ENCODE measurements around the gene EML6.

Gene EML6

GRCh38 chr2:54708584-54709335, 14.7 kb upstream of the EML6 start:
- DNase-seq, result no peak

DNA sequence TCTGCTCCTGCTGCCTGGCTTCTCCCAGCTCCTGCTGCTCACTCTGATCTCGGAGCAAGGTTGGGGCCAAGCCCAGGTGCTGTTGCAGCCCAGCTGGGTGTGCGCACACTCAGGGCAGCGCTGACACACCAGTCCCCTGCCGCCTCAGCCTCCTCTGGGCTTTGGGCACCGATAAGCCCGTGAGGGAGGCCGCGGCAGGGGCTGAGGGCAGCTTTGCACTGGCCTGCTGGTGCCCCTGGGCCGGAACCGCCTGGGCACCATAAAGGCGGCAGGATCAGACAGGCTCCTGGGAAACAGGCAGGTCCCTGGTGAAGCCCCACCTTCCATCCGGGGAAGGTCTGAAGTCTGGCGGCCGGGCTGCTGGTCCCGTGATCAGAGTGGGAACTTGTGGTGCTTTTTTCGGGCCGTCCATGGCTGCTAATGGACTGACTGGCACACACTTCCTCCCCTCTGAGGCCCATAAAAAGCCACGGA, 14.1 kb upstream of the EML6 start:
- DNase-seq, result no peak

- DNase-seq, result no peak
Measured at GRCh38 chr2:54710216-54710615, 13.2 kb upstream of the EML6 start.

DNA sequence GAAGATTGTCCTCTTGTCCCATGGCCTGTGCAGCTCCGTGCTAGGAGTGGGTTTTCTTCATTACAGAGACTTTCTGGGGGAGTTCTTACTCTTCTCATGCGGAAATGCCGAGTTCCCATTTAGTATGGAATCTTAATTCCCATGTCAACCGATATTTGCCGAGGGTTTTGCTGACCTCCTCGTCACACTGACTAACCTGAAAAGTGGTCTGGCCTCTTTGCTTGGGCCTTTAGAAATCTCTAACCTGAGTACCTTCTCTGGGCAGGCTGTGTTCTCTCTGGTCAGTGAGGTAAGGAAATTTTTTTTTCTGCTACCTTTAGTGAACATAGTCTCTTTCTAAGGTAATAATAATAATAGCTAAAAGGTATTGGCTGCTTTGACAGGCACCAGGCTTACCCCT, 10.9 kb upstream of the EML6 start:
- DNase-seq, result no peak

DNA sequence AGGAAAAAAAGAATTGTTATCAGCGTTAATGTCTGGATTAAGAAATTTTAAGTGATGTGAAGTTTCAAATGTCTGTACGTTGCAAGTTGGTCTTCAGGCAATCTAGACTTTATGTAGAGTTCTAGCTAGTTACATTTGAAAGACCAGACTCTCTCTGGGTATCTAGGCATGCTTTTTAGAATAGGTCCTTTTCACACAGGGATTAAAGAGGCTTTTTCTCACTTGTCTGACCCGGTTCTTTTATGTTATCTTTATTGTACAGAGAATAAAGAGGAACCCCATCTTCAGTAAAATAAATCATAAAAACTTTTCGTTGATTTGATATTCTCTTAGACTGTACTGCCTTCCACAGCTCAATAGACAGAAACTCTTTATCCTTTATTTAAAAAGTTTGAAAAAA, 8.5 kb upstream of the EML6 start:
- no peak for DNase-seq

DNA sequence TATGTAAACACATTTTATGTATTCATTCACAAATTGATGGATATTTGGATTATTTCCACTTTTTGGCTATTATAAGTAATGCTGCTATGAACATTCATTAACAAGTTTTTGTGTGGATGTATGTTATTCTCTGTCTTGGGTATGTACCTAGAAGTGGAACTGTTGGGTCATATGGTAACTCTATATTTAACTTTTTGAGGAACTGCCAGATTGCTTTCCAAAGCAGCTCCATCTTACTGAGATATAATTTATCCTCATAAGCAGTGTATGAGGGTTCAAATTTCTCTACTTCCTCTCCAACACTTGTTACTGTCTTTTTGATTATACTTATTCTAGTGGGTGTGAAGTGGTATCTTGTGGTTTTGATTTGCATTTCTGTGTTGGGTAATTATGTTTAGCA, 7.1 kb upstream of the EML6 start:
- no peak for DNase-seq

- DNase-seq, result no peak
Measured at GRCh38 chr2:54720563-54720962, 2.9 kb upstream of the EML6 start.

DNA sequence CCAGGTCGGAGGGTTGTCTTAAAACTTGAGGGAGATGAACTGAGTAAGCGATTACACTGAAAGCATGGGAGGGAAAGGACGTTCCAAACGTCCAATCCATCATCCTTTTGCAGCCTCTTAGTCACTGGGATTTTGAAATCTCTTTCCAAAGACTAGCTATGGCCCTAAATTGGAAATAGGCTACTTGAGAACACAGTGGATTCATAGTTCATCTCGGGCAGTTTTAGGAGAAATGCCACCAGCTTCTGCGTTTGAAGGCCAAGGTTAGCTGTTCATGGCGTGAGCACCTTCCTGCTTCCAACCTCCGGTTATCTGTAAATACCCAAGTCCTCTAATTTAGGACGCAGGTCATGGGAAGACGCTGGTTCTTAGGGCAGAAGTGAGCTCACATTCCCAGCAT, 821 bp upstream of the EML6 start:
- DNase-seq, result no peak

GRCh38 chr2:54723996-54724559, 616 bp downstream of the EML6 start:
- DNase-seq, result no peak

DNA sequence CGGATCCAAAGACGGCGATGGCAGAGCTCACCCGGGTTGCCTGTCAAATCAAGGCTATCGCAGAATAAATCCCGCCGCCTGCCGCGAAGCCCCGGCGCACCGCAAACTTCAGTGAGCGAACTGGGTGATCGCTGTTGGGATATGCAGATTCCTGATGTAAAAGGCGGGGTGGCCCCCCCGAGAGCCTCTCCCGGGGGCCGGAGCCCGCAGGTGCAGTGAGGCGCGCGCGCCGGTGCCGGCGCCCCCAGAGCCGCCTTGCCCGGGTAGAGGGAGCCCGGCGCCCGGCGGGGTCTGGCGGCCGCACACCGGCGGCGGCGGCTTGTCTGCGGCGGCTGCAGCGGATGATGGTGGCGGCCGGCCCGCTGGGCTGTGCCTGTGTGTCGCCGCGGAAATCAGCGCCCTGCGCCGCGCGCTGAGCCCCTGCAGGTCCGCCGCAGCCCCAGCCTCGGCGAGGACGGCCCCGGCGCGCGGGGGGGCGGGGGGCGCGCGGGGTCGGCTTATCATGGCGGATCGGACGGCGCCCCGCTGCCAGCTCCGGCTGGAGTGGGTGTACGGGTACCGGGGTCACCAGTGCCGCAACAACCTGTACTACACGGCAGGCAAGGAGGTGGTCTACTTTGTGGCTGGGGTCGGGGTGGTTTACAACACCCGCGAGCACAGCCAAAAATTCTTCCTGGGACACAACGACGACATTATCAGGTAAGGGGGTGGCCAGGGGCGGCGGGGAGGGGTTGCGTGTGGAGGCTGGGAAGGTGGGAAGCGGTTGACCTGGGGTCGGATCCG, 1.3 kb downstream of the EML6 start:
- DNase-seq, result no peak

- no peak for DNase-seq
Measured at GRCh38 chr2:54725343-54726099, 2.1 kb downstream of the EML6 start.

- DNase-seq, result no peak
Measured at GRCh38 chr2:54726431-54726830, 3.0 kb downstream of the EML6 start.

- no peak for DNase-seq
Measured at GRCh38 chr2:54726940-54727339, 3.5 kb downstream of the EML6 start.

GRCh38 chr2:54728669-54729120, 5.2 kb downstream of the EML6 start:
- peak; percentile 75 for DNase-seq

DNA sequence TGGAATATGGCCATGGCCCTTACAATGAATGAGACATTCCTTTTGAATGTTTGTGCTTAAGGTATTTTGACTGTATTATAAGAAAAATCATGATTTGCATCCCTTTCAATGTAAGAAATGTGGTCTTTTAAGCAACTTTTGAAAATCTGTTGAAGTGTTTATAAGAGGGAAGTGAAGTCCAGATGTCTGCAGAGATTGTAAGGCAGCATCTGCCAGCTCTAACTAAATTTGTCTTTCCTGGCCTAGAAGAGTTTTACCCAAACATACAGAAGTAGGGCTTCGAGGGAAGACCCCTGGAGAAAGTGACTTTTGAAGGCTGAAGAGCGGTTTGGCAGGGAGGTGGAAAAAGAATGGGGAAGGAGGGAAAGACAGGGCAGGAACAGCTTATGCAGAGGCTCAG, 12.2 kb downstream of the EML6 start:
- DNase-seq, result no peak

- DNase-seq, result no peak
Measured at GRCh38 chr2:54738281-54738680, 14.8 kb downstream of the EML6 start.

GRCh38 chr2:54740333-54740732, 16.9 kb downstream of the EML6 start:
- no peak for DNase-seq

- no peak for DNase-seq
Measured at GRCh38 chr2:54741250-54741649, 17.8 kb downstream of the EML6 start.

- no peak for DNase-seq
Measured at GRCh38 chr2:54750040-54750439, 26.6 kb downstream of the EML6 start.

GRCh38 chr2:54752439-54752838, 29.0 kb downstream of the EML6 start:
- DNase-seq, result no peak

GRCh38 chr2:54755641-54756326, 32.3 kb downstream of the EML6 start:
- DNase-seq, result no peak

GRCh38 chr2:54757500-54757899, 34.0 kb downstream of the EML6 start:
- DNase-seq, result no peak

GRCh38 chr2:54758951-54759350, 35.5 kb downstream of the EML6 start:
- DNase-seq, result no peak

All from amniotic stem cell (primary cell).